Limb (tissue), 2 donors: ENCODE results near the gene TDRD9.
"Not testable (repeated sequence)": the region's sequence is repeated elsewhere in the genome, so short reads cannot be mapped to it uniquely, and the experiment has no call there.

Source experiments
- DNase-seq, 2 donors: peaks; one replicate each; pipeline ENCODE4 v3.0.0-alpha.2; 2016; ENCODE audit errors: extremely low spot score in 2 of 2

TDRD9 gene

DNA sequence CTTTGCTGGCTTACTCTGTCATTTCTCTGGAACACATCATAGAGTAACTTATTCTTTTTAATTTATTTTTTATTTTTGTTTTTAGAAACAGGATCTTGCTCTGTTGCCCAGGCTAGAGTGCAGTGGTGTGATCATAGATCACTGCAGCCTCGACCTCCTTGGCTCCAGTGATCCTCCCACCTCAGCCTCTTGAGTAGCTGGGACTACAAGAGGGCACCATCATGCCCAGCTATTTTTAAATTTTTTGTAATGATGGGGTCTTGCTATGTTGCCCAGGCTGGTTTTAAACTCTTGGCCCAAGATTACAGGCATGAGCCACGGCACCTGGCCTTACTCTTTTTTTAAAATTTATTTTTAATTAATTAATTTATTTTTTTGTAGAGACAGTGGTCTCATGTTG, 46.3 kb downstream of the TDRD9 start:
- DNase-seq, result no peak

- DNase-seq, result not testable (repeated sequence)
Observed at GRCh38 chr14:103980623-103981238, 52.5 kb downstream of the TDRD9 start.

- DNase-seq, result no peak
Observed at GRCh38 chr14:103984196-103984595, 55.9 kb downstream of the TDRD9 start.

DNA sequence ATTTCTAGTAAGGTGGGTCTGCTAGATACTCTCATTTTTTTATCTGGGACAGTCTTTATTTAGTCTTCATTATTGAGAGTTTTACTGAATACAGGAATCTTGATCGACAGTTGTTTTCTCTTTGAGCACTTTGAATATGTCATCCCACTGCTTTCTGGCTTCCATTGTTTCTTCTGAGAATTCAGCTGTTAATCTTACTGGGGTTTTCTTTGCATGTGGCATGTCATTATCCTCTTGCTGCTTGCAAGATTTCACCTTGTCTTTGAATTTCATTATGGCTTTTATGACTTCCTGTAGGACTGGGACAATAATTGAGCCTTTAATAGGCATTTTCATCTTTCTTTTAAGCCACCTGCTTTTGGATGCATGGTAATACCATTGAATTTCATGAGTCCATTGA, 60.8 kb downstream of the TDRD9 start:
- no peak for DNase-seq

- no peak for DNase-seq
Observed at GRCh38 chr14:103989964-103990363, 61.7 kb downstream of the TDRD9 start.

GRCh38 chr14:103994535-103995184, 66.4 kb downstream of the TDRD9 start:
- no peak for DNase-seq

- DNase-seq, result no peak
Observed at GRCh38 chr14:103995876-103996275, 67.6 kb downstream of the TDRD9 start.

DNA sequence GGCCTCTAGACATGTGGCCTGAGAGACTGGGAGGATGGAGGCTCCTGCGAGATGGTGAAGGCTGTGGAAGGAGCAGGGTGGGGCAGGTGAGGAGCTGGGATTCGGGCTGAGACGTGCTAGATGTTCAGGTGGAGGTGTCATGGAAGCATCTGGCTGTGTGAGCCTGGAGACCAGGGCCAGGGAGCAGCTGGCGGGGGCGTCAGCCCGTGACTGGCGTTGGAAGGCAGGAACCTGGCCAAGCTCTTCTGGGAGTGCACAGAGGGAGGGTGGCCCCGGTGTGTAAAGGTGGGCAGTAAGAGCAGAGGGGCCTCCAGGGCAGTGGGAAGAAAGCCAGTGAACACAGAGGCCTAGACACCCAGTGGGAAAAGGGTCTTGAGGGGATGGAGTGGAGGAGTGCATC, 69.1 kb downstream of the TDRD9 start:
- DNase-seq, result no peak

DNA sequence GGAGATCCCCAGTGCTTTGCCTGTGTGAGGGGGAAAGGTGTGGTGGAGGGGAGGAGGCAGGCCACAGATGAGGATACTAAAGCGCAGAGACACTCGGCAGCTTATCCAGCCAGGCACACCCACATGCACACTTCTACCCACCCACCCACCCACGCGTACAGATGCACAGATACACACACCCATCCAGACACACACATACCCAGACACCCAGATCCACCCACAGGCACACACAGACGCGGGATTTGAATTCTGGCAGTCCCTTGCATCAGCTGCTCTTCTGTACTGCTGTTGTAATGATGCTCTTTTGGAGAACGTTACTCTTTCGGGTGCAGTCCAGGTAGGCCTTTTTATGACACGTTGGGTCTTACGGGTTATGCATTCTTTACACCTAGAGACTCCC, 69.8 kb downstream of the TDRD9 start:
- DNase-seq, result no peak

DNA sequence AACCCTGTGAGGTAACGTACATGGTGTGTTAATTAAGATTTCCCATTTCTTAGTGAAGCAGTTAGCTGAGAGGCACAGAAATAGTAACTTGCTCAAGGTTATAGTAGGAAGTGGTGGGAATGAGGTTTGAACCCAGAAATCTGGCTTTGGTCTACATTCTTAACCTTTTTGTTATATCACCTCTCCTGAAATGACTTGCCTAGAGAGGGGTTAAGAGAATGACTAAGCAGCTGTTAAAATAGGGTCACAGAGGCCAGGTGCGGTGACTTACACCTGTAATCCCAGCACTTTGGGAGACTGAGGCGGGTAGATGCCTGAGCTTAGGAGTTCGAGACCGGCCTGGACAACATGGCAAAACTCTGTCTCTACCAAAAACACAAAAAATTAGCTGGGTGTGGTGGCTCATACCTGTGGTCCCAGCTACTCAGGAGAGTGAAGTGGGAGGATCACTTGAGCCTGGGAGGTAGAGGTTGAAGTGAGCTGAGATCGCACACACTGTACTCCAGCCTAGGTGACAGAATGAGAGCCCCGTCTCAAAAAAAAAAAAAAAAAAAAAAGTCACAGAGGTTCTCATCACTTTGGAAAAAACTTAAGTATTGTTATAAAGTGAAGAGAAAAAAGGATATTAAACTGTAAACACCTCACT, 71.7 kb downstream of the TDRD9 start:
- DNase-seq, result no peak

DNA sequence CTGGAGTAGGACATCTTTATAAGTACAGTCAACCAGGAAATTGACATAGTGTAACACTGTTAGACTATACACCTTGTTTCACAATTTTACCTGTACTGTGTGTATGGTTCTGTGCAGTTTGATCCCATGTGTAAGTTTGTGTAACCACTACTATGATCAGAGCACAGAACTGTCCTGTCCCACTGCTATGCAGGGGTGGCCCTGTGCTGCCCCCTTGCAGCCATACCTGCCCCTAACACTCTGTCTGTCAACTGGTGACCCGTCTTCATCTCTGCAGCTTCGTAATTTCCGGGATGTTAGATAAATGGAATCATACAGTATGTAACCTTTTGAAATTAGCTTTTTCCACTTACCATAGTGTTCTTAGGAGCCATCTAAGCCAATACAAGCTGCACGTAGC, 72.7 kb downstream of the TDRD9 start:
- no peak for DNase-seq

DNA sequence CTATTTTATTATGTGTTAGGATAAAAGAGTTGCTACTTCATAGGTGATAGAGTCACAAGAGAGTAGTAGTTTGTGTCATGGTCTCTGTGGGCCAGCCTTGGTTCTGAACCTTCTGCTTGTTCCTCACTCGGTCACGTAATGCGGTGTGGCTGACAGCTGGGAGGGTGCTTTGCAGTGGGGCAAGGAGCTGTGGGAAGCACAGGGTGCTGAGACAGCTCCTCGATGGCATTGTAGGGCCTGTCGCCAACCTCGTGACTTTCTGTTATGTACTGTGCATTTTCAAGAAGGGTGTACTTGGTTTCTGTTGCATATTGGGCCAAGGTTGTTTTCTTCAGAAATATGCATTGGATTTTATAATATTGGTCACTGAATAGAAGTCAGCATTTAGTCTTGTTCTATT, 75.4 kb downstream of the TDRD9 start:
- no peak for DNase-seq

DNA sequence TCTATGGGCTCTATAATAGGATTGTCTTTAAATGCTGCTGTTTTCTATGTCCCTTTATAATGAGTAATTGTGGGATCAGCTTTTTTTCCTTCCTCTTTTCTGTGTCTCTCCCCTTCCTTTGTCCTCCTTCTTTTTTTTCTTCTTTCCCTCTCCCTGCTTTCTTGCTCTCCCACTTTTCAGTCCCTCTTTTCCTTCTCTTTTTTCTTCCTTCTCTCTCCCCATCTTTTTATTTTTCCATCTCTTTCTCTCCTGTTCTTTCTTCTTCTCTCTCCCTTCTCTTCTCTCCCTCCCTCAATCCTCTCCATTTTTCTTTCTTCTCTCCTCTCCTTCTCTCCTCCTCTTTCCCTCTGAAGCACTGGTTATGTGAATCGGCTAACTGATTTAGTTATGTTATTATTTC, 76.6 kb downstream of the TDRD9 start:
- DNase-seq, result no peak

GRCh38 chr14:104005489-104005888, 77.2 kb downstream of the TDRD9 start:
- DNase-seq, result no peak

DNA sequence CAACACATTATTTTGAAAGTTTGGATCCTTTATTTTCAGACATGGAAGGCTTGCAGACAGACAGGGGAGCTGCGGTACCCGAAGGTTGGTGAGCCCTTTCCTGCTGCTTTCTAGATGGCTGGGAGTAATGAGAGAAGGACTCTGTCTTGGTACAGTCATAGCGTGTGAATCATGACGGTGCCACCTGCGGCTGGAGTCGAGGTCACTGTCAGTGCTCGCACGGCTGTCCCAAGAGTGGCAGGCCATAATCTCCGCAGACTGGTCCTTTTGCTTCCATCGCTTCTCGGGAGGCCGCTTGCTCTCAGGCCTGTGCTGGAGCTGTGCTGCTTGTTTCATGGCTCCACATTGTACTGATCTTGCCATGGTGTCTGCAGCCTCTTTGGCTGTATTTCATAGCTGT, 78.9 kb downstream of the TDRD9 start:
- DNase-seq, result no peak

- no peak for DNase-seq
Observed at GRCh38 chr14:104009297-104009696, 81.0 kb downstream of the TDRD9 start.

DNA sequence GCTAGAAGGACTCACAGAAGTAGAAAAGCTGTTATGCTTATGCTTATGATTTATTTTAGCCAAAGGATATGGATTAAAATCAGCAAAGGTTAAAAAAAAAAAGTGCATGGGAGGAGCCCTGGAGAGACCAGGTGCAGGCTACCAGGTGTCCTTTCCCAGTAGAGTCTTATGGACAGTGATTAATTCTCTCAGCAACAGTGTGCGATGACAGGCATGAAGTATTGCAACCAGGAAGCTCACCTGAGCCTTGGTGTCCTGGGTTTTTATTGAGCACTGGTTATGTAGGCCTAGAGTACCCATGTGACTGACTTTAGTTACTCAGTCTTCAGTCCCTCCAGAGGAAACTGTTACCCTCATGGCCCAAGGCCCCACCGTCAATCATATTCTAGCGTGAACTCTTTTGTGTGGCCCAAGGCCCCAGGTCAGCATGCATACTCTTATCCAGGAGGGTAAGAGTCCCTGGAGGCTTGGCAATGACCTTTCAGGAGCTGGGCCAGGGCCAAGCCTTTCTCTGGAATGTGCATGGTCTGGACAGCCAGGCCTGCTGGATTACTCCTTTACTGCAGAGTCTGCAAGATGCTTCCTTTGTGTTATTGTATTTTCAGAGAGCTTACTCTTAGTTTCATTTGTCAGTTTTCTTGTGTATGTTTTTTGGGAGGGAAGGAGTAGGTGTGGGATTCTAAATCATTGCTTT, 83.7 kb downstream of the TDRD9 start:
- no peak for DNase-seq

DNA sequence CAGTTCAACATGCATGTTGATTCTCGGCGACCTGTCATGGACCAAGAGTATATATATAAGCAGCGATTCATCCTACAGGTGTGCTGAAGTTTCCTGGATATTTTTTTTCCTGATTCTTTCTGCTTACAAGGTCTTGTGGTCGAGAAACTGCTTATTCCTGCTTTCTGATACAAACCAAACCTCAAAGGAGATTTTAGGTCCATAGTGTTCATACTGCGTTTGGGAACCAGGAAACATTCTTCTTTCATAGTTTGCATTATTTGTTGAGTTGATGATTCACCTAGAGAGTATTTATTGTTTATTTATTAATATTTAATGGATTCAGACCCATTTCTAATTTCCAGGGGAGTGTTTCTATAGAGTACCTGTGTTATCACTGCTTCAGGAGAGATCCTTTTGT, 86.5 kb downstream of the TDRD9 start:
- no peak for DNase-seq

- DNase-seq, result no peak
Observed at GRCh38 chr14:104016873-104017650, 88.8 kb downstream of the TDRD9 start.

DNA sequence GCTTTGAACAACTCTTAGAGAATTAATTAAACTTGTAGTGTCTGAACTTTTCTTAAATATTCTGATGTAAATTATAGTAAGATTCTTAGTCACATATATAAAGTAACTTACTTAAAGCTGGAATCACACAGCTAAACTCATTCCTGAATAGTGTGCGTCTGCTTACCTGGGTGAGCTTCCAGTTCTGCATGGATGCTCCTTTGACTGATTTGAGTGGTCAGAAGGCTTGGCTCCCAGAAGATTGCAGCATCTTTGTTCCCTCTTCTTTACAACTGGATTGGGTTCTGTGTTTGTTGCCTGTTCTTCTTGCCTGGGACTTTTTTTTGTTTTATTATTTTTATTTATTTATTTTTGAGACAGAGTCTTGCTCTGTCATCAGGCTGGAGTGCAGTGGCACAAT, 90.8 kb downstream of the TDRD9 start:
- no peak for DNase-seq

DNA sequence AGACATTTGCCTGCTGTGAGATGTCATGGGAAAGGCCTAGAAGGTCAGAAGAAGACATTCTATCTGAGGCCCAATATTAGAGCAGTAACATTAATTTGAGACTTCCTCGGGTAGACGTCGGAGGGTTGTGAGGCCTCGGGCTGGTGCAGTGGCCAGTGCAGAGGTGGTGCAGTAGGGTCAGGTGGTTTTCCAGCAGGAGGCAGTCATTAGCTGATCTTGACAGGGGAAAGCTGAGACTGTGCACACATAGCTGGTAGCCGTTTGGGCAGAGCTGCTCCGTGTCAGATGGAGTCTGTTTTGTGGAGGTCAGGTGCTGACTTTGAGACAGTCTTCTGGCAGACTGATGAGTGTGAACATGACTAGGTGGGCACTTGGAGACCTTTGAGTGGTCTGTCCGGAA, 91.5 kb downstream of the TDRD9 start:
- no peak for DNase-seq

GRCh38 chr14:104020471-104020870, 92.2 kb downstream of the TDRD9 start:
- DNase-seq, result no peak
